ENCODE results near the gene PRR5L.

The PRR5L gene

GRCh38 chr11:36380296-36381014 is 84.4 kb downstream of the PRR5L start:
- DNase-seq, result no peak

GRCh38 chr11:36381015-36381360 is 84.9 kb downstream of the PRR5L start:
- DNase-seq, result no peak

GRCh38 chr11:36383195-36383594 is 87.1 kb downstream of the PRR5L start:
- DNase-seq, result no peak

GRCh38 chr11:36385121-36385970 is 89.3 kb downstream of the PRR5L start:
- no peak for DNase-seq

GRCh38 chr11:36386411-36386810 is 90.3 kb downstream of the PRR5L start:
- no peak for DNase-seq

- DNase-seq, result no peak
Observed at GRCh38 chr11:36388071-36388470, 92.0 kb downstream of the PRR5L start.

- DNase-seq, result no peak
Observed at GRCh38 chr11:36388951-36389350, 92.9 kb downstream of the PRR5L start.

GRCh38 chr11:36389811-36390210 is 93.7 kb downstream of the PRR5L start:
- no peak for DNase-seq

- no peak for DNase-seq
Observed at GRCh38 chr11:36390963-36391471, 94.9 kb downstream of the PRR5L start.

- DNase-seq, result no peak
Observed at GRCh38 chr11:36392196-36392595, 96.1 kb downstream of the PRR5L start.

- DNase-seq, result no peak
Observed at GRCh38 chr11:36394056-36394455, 98.0 kb downstream of the PRR5L start.

- no peak for DNase-seq
Observed at GRCh38 chr11:36394926-36395325, 98.8 kb downstream of the PRR5L start.

- DNase-seq, result no peak
Observed at GRCh38 chr11:36395978-36396736, 100.1 kb downstream of the PRR5L start.

- no peak for DNase-seq
Observed at GRCh38 chr11:36398231-36398953, 102.3 kb downstream of the PRR5L start.

GRCh38 chr11:36399236-36399635 is 103.1 kb downstream of the PRR5L start:
- no peak for DNase-seq

GRCh38 chr11:36399745-36400144 is 103.7 kb downstream of the PRR5L start:
- no peak for DNase-seq

GRCh38 chr11:36400766-36401455 is 104.8 kb downstream of the PRR5L start:
- DNase-seq, result no peak

- no peak for DNase-seq
Observed at GRCh38 chr11:36402568-36403170, 106.6 kb downstream of the PRR5L start.

GRCh38 chr11:36403661-36404060 is 107.6 kb downstream of the PRR5L start:
- DNase-seq, result no peak

- no peak for DNase-seq
Observed at GRCh38 chr11:36404831-36405230, 108.7 kb downstream of the PRR5L start.

- no peak for DNase-seq
Observed at GRCh38 chr11:36405585-36406367, 109.7 kb downstream of the PRR5L start.
